ENCODE data around the gene PITPNM3. TPM values are rescaled to one million over a fixed set of nuclear protein-coding genes. Genes with fewer than 3 reads are reported as not detected.

Gene PITPNM3
- total and polyA plus RNA-seq, 2 experiments from 2014 or later, result 1.0 to 1.5 TPM

GRCh38 chr17:6491071-6491700, 65.2 kb downstream of the PITPNM3 start:
- H2AFZ ChIP-seq, result peak overlapping the region; percentile 93
- TF ChIP-seq REST (IDR thresholded peaks at IDR 0.05; ENCODE audit: unreplicated experiment) (no peak), EZH2phosphoT487 (IDR thresholded peaks at IDR 0.05; ENCODE audit: unreplicated experiment) (no peak), POLR2AphosphoS5 (IDR thresholded peaks at IDR 0.05; ENCODE audit: low read depth) (no peak)
- no peak overlapping the region for H3K27ac Mint-ChIP-seq
- no peak overlapping the region; the same call in 2 of the 3 replicates for H3K4me3 Mint-ChIP-seq
- H3K4me1 Mint-ChIP-seq, result peaks cover 55% of the 10 kb centered on the region
- H3K36me3 Mint-ChIP-seq (ENCODE audit: low read depth), result 0 out of 3 replicates have a peak, but pooled peaks cover 3% of the 10 kb centered on the region
- peaks cover 27% of the 10 kb centered on the region for H3K4me1 ChIP-seq (ENCODE audit: insufficient read depth)
- no peaks in the 10 kb centered on the region for H3K79me2 ChIP-seq (replicated peaks; ENCODE audit: insufficient read depth)
- H3K9me3 Mint-ChIP-seq, result no peaks in the 10 kb centered on the region
- peaks cover 5% of the 10 kb centered on the region; the same call in 1 of the 2 replicates for H3K9me2 ChIP-seq (ENCODE audit: insufficient read depth)
- H3F3A ChIP-seq (replicated peaks; ENCODE audit: low read depth), result no peaks in the 10 kb centered on the region
- H3K27me3 Mint-ChIP-seq (ENCODE audit: insufficient read depth, low read depth, poor library complexity), result peaks cover 13% of the 10 kb centered on the region
- H3K36me3 ChIP-seq (ENCODE audit: insufficient read depth), result no peaks in the 10 kb centered on the region
- DNase-seq (ENCODE audit: low spot score) (peak; percentile 48), ATAC-seq (no peak)
- H3K4me2 ChIP-seq, result peak overlapping the region; percentile 48; the same call in 1 of the 2 replicates
- no peaks in the 10 kb centered on the region for H4K20me1 ChIP-seq (replicated peaks; ENCODE audit: insufficient read depth)
- 0 out of 2 replicates have a peak overlapping the region, but pooled peaks have one; percentile 72 for H3K27ac ChIP-seq (ENCODE audit: low read depth)
- H3K27me3 ChIP-seq (ENCODE audit: insufficient read depth), result no peaks in the 10 kb centered on the region
- H3K4me3 ChIP-seq, result no peak overlapping the region

- DNase-seq (ENCODE audit: low spot score) (no peak), ATAC-seq (no peak)
- Histone ChIP-seq H3K4me1 (ENCODE audit: insufficient read depth) (peaks cover 15% of the 10 kb centered on the region), H4K20me1 (replicated peaks; ENCODE audit: insufficient read depth) (no peaks in the 10 kb centered on the region), H3K4me2 (no peak overlapping the region), H3K27me3 (ENCODE audit: insufficient read depth) (no peaks in the 10 kb centered on the region), H3K36me3 (ENCODE audit: insufficient read depth) (no peaks in the 10 kb centered on the region), H3K79me2 (replicated peaks; ENCODE audit: insufficient read depth) (no peaks in the 10 kb centered on the region), H3F3A (replicated peaks; ENCODE audit: low read depth) (no peaks in the 10 kb centered on the region), H3K4me3 (no peak overlapping the region), H2AFZ (no peak overlapping the region), H3K27ac (ENCODE audit: low read depth) (no peak overlapping the region), H3K9me2 (ENCODE audit: insufficient read depth) (peaks cover 5% of the 10 kb centered on the region; the same call in 1 of the 2 replicates)
- H3K36me3 Mint-ChIP-seq (ENCODE audit: low read depth), result 0 out of 3 replicates have a peak, but pooled peaks cover 3% of the 10 kb centered on the region
- TF ChIP-seq POLR2AphosphoS5 (IDR thresholded peaks at IDR 0.05; ENCODE audit: low read depth) (no peak), NANOG (IDR thresholded peaks at IDR 0.05; ENCODE audit: borderline replicate concordance) (no peak), EZH2phosphoT487 (IDR thresholded peaks at IDR 0.05; ENCODE audit: unreplicated experiment) (no peak), ZNF114 (CRISPR knock-in tag; IDR thresholded peaks at IDR 0.05) (no peak), EZH2 (IDR thresholded peaks at IDR 0.05; ENCODE audit: low read depth, unreplicated experiment) (no peak), ETS1 (IDR thresholded peaks at IDR 0.05) (no peak), CTCF (conservative IDR thresholded peaks at IDR 0.05; ENCODE audit: low read depth in 2 of 2) (no peak)
- peaks cover 13% of the 10 kb centered on the region for H3K27me3 Mint-ChIP-seq (ENCODE audit: insufficient read depth, low read depth, poor library complexity)
- H3K4me1 Mint-ChIP-seq, result peaks cover 45% of the 10 kb centered on the region
- no peak overlapping the region for H3K27ac Mint-ChIP-seq
- no peaks in the 10 kb centered on the region for H3K9me3 Mint-ChIP-seq
- no peak overlapping the region for H3K4me3 Mint-ChIP-seq
Observed at GRCh38 chr17:6489016-6489550, 67.3 kb downstream of the PITPNM3 start.
